NCI-H2227 (cell line): ENCODE results near the gene MBTPS2.
"Not testable (repeated sequence)": the region's sequence is repeated elsewhere in the genome, so short reads cannot be mapped to it uniquely, and the experiment has no call there.

Experiments
- DNase-seq: peaks from one replicate; lab custom pipeline; 2025; ENCODE audit not compliant: unreplicated experiment; lab: John Stamatoyannopoulos, UW

The MBTPS2 gene

DNA sequence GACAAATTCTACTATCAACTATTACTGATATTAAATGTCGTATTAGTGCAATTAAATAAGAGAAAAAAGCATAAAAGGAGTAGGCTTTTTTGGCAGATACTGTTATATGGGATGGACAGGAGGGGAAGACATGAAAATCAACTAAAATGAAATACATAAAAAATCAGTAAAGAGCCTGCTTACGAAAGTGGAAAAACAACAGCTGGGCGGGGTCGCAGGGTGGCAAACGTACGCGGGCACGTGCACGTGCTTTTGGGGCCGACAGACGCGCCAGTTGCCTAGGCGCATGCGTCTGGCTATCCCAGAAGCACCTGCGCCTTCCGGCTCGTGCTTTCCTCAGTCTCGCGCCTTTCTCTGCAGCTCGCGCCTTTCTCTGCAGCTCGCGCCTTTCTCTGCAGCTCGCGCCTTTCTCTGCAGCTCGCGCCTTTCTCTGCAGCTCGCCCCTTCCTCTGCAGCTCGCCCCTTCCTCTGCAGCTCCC is 16.6 kb downstream of the MBTPS2 start, which contains the start of gene YY2:
Gene YY2 (plus strand): TSS at position 51 of the 479 bp plus-strand sequence. CDS start 498 bp downstream, outside the sequence.
- no peak for DNase-seq

GRCh38 chrX:21856504-21856903 is 17.1 kb downstream of the MBTPS2 start:
- no peak for DNase-seq

DNA sequence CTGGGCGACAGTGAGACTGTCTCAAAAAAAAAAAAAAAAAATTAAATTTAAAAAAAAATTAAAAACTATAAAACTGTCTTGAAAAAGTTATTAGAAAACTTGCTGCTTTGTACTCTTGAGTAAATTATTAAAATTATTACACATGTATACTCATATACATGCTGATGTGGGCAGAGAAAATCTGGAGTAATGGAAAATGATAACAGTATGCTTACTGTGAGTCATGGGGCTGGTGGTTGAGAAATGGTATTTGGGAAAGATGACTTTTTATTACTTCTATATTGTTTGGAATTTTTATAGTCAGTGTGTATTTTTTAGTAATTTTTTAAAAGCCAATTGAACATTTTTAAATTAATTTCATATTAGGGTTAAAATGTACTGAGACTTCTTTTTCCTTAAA is 23.8 kb downstream of the MBTPS2 start:
- DNase-seq: no peak

- no peak for DNase-seq
These were observed 26.0 kb downstream of the MBTPS2 start for GRCh38 chrX:21865436-21865835.

DNA sequence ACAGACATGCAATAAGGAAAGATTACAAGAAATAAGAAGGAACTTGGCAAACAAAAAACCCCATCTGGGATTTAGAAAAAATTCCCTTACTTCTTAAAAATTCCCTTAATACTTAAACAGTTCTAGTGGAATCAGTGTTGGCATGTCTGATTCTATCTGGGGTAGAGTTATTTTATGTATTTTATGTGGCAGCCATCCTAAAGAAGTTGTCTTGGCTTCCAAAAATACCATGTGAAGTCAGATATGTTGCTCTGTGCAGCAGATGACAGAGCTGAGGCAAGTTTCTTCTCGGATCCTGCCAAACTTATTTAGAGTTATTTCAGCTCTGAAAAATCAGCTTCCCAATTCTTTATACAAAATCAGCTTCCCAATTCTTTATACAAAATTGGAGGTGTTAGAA is 31.1 kb downstream of the MBTPS2 start:
- no peak for DNase-seq

GRCh38 chrX:21873063-21873775 is 33.8 kb downstream of the MBTPS2 start:
- no peak for DNase-seq

DNA sequence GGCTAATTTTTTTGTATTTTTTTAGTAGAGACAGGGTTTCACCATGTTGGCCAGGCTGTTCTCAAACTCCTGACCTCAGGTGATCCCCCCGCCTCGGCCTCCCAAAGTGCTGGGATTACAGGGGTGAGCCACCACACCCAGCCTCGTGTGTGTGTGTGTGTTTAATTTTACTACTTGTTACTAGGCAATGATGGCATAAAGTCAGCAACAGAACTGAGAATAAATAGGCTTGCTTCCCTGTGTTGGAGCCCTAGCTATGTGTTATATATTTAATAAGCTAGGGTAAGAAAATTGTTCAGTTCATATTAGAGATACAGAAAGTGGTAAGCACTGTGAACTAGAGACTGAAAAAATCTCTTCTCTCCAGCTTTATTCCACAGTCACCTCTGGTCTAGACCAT is 34.8 kb downstream of the MBTPS2 start:
- not testable (repeated sequence) for DNase-seq

GRCh38 chrX:21875013-21875412 is 35.6 kb downstream of the MBTPS2 start:
- no peak for DNase-seq

DNA sequence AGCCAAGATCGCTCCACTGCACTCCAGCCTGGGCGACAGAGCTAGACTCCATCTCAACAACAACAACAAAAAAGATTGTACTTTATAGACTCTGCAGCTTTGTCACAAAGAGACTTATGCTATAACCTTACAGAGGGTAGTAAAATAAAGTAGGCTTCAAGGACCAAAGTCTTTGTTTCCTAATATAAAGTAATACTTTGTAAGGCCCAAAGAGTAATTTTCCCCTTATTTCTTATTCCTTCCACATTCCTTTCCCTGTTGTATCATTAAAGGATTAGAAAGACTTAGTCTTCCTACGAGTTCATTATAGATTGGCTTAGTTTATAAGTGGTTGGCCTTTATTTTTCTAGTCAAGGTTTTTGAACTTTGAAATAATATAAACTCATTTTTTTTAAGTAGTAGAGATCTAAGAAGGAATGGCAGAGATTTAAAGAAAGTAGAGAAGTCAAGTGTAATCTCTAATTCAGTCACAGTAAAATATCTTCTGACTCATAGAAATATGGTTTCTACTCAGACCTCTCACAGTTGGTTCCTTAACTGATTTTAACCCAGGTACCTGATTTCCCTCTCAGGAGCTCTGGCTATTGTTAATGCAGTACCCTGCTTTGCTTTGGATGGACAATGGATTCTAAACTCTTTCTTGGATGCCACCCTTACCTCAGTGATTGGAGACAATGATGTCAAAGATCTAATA is 42.6 kb downstream of the MBTPS2 start:
- DNase-seq: no peak

GRCh38 chrX:21883258-21883657 is 43.8 kb downstream of the MBTPS2 start:
- no peak for DNase-seq

DNA sequence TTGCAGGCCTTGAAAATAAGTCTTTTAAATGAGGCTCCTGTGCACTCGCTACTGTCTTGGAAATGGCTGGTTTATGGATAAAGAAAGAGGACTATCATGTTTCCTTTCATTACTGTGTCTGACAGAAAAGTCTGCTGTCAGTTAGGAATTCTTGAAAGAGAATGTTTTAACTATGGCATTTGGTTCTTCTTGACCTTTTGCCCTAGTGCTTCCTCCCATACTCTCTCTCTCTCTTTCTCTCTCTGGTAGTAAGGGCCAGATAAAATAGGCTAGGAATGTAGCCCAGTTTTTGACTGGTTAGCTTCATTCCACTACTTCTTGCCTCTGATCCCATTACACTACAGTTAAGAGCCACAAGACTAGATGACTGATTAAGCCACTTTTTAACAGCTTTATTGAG is 46.2 kb downstream of the MBTPS2 start:
- DNase-seq: no peak

DNA sequence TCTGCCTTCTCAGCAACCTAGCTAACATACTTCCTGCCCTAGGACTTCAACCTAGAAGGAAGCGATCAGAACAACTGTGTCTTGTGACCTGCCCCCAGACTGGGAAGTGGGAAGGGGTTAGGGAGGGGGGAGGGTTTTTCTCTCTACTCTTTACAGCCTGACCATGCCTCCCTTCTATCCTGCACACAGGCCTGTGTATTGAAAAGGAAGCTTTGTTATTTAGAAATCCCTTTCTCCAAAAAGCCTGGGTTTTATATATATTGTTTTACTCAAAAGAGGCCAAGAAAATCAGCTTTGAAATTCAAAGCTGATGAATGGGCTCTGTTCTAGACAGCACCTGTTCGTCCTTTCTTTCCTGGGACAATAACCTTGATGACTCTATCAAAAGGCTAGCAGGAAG is 65.9 kb downstream of the MBTPS2 start:
- DNase-seq: no peak

- DNase-seq: no peak
These were observed 66.5 kb downstream of the MBTPS2 start for GRCh38 chrX:21905953-21906352.

DNA sequence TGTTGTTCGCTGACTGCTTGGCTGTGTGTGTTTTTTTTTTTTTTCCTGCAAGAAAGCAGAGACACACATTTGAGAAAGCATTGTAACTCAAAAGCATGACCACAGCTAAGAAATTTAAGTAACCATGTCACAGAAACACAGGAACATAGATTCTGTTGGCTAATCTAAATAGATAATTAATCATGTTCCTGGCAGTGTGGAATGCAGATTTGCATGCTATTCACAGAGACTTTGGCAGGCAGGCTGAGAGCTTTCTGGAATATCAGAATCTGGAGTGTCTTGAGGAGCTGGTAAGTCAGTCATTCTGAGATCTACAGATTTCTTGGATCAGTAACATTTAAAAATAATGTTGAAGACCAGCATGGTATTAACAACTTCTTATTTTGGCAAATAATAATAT is 67.8 kb downstream of the MBTPS2 start:
- DNase-seq: no peak

DNA sequence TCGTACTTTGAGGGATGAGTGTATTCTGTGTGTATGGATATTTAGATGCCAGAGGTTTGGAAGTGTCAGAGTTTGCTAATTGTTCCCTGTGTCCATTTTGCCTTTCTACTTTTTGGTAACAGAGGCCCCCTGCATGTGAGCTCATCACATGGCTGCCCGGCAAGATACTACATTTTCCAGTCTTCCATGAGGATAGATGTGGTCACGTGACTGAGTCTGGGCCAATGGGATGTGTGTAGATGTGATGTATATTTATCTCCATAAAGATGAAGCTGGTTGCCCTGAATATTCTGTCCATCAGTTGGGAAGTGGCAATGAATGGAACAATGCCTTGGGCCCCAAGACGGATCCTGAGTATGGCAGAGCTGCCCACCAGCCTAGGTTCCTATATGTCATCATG is 72.1 kb downstream of the MBTPS2 start:
- DNase-seq: no peak

DNA sequence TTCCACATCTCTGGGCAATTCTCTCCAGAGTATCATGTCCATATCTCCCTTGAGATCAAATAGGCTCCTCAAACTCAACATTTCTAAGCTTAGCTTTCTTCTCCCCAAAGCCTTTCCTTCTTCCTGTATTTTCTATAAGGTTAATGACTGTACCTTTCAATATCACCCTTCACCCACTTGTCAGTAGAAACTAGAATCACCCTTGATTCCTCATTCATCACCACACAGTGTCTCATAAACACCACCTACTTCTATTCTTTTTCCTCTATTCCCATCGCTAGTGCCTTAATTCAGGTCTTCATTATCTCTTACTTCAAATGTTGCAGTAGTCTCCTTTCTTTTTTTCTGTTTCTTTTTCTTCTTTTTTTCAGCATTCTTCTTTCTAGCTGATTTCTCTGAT is 72.8 kb downstream of the MBTPS2 start:
- no peak for DNase-seq

DNA sequence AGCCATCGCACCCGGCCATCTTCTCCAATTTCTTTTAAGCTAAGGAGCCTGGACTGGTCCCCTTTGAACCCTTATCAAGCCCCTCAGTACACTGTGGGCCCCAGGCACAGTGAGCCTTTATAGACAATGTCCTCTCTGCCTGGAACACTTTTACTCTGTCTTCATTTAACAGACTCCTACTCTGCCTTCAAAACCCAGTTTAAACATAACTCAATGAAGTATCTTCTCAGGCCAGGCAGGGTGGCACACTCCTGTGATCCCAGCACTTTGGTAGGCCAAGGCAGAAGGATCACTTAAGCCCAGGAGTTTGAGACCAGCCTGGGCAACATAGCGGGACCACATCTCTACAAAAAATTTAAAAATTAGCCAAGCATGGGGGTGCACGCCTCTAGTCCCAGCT is 73.6 kb downstream of the MBTPS2 start:
- no peak for DNase-seq

- no peak for DNase-seq
These were observed 86.7 kb downstream of the MBTPS2 start for GRCh38 chrX:21926116-21926515.

DNA sequence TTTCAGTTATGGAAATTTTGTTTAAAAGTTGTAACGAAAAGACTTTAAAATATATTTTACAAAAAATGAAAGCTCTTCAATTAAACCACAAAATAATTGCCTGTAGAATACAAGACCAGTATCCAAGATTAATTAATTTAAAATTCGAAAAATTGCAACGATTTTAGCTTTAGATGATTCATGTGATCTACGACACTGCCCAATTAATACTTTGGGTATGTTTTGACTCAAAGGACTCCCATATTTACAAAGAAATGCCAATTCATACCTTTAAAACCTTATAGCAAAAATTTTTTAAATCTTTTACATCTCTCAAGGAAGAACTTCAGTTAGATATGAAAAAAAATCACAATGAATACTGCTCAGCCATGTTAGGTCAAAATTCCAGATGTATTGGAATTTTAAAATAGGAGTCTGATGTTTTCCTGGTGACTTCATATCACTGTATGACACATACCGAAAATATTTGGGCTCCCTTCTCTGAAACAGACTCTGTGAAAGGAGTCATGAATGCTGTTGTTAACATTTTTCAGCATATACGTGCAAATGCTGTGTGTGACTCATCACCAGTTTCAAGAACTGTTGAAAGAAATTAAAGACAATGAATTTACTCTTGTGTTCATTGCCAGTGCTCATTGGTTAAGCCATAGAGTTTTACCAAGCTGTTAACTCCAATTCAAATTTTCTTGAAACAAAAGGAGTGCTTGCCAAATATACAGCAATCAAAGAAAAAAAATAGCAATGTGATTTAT is 87.3 kb downstream of the MBTPS2 start:
- no peak for DNase-seq

DNA sequence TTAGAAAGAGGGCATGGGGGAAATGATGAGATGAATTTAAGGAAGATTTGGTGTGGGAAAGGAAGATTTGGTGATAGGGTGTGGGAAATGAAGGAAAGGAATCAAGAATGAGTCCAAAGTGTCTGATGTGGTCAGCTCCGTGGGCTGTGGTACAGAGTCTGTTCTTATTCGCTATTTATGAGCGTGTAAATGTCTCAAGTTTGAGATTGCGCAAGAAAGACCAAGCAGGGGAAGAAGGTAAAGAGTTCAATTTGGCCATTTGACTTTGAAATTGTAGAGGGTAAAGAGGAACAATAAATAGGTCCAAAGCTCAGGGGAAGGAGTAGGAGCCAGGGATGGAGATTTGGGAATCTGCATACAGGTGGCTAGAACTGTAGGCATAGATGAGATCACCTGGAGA is 89.8 kb downstream of the MBTPS2 start:
- DNase-seq: no peak

DNA sequence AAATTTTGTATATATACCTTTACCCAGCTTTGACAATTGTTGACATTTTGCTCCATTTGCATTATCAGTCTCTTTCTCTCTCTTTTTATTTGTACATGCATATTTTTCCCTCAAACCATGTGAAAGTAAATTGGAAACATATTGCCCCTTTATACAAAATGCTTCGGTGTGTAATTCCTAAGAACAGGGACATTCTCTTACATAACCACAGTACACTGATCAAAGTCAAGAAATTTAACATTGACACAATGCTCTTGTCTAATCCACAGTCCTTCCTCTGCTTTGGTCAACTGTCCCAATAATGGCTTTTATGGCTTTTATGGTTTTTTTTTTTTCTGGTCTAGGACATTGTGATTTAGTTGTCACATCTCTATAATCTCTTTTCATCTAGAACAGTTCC is 91.6 kb downstream of the MBTPS2 start:
- no peak for DNase-seq
